Pancreas (tissue), 10 donors: Measurements from ENCODE around the gene CRADD. TPM values are rescaled to one million over a fixed set of nuclear protein-coding genes. Genes with fewer than 3 reads are reported as not detected.
"Not testable (repeated sequence)": the region's sequence is repeated elsewhere in the genome, so short reads cannot be mapped to it uniquely, and the experiment has no call there.

Experiments used
- ATAC-seq, 4 donors: fragments of 200-7000 bp; cut with Tn5 transposase; one replicate each; pipeline versions ENCODE4 v1.8.0 to v1.9.1; 2020; ENCODE audit warnings: mild to moderate bottlenecking in 4 of 4, moderate library complexity in 4 of 4
- DNase-seq, 6 donors: peaks; one replicate each; pipeline ENCODE4 v3.0.0-alpha.2; 2020
- FAIRE-seq: peaks from 2 replicates; lab custom pipeline; 2012; peaks lifted over from hg19 to GRCh38; lab: Jason Lieb, UNC
- H3K27ac ChIP-seq, 4 donors: fragments of 200-600 bp; sonication (generic); 1 replicate in 3 of 4; 2 replicates in 1 of 4; pipeline versions ENCODE4 v1.5.0 to v1.8.0; 2020
- H3K27me3 ChIP-seq, 4 donors: fragments of 200-600 bp; one replicate each; pipeline ENCODE4 v1.8.0; 2021
- H3K36me3 ChIP-seq, 3 donors: fragments of 200-600 bp; sonication (generic) in 1 of 3; one replicate each; pipeline versions ENCODE4 v1.5.0 to v1.8.0; 2020 to 2021
- H3K4me1 ChIP-seq, 3 donors: fragments of 200-600 bp; one replicate each; pipeline ENCODE4 v1.8.0; 2021
- H3K4me3 ChIP-seq, 4 donors: fragments of 200-600 bp; sonication (generic) in 2 of 4; one replicate each; pipeline versions ENCODE4 v1.5.0 to v1.8.0; 2020 to 2021
- H3K9me3 ChIP-seq, 4 donors: fragments of 200-600 bp; one replicate each; pipeline ENCODE4 v1.8.0; 2021
- CTCF ChIP-seq, 4 donors: fragments of 200-600 bp; sonication (generic) in 3 of 4; IDR thresholded peaks; one replicate each; pipeline versions ENCODE4 v1.5.0 to v1.8.0; 2021; ENCODE audit warnings: antibody characterized with exemption in 4 of 4
- WGBS, 2 donors: extraction: QIAGEN DNeasy Blood & Tissue Kit; methylation state at CpG; one replicate each; pipeline ENCODE4 v1.1.7; 2013; 5-methylcytosine and 5-hydroxymethylcytosine counted together
- intact Hi-C, 3 donors: fragments of 100-400 bp; cut with DNase I; formaldehyde crosslinking; loops; one replicate each; pipeline versions ENCODE4 v1.11.1 to v1.14.2; 2022
- polyA plus RNA-seq, 2 donors: library from polyadenylated mRNA; stranded (reverse); fragments of 200-250 nt; gene quantifications; one replicate each; pipeline ENCODE4 v1.2.3, GENCODE V29; 2013
- total RNA-seq, 6 donors: library from RNA; stranded (reverse); fragmentation: NEBNext Ultra II Directional in 4 of 6; extraction: Animal tissue kit (Norgen Biotek cat#: 25700) in 4 of 6; gene quantifications; one replicate each; pipeline versions ENCODE4 v1.2.1 to v1.2.4, GENCODE V29; 2021 to 2023
- donor health status: healthy with polysubstance abuse.
- donor health status: DM: no; HTN: no; CAD: no; lungs with moderate emphysema.
- donor health status: DM: no; HTN: no; CAD: no.
- donor health status: control.
- donor health status: control.
- donor health status: Bipolar disorder and iron deficiency.
- donor health status: DM: yes; HTN: yes; CAD: no.
- donor health status: DM: no; HTN: no; CAD: no.
- donor health status: DM: no; HTN: no; CAD: no.
- donor health status: DM: yes; HTN: yes; CAD: no.

The CRADD gene
- total and polyA plus RNA-seq, 8 donors: 5.3 to 12.3 (median 9.2) TPM

DNA sequence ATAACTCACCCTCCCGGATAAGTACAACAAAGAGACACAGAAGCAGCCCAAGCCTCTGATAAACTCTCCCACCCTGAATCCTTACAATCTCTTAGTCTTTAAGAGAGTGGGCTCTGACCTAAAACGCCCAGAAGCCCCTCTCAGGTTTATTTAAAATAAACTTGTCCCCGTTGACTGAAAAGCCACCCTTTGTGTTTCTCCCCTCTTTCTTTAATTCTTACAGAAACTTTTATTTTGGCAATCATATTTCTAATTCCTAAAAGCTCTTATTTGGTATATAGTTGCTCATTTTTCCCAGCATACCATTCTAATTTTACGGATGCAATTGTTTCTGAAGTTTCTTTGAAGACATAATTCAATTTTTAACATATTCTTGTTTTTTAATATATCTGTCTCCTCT lies 249.1 kb downstream of the CRADD start:
- H3K36me3 ChIP-seq: no peaks in the 10 kb centered on the region
- H3K4me1 ChIP-seq: no peaks in the 10 kb centered on the region
- WGBS, 2 donors: 70 to 81% methylated on average over 4 of the region's 4 CpGs
- H3K27ac ChIP-seq: no peak overlapping the region
- H3K9me3 ChIP-seq: no peaks in the 10 kb centered on the region
- intact Hi-C loops: no loop called here
- FAIRE-seq: no peak
- H3K27me3 ChIP-seq: no peaks in the 10 kb centered on the region
- H3K4me3 ChIP-seq: no peak overlapping the region
- TF ChIP-seq CTCF (IDR thresholded peaks at IDR 0.05): no peak
- DNase-seq: no peak
- ATAC-seq: no peak

DNA sequence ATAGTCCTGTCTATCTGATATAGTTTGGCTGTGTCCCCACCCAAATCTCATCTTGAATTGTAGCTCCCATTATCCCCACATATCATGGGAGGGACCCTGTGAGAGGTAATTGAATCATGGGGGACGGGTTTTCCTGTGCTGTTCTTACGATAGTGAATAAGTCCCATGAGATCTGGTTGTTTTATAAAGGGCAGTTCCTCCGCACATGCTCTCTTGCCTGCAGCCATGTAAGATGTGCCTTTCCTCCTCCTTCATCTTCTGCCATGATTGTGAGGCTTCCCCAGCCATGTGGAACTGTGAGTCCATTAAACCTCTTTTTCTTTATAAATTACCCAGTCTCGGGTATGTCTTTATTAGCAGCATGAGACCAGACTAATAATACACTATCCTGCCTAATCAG lies 251.9 kb downstream of the CRADD start:
- H3K27me3 ChIP-seq, FAIRE-seq, H3K27ac ChIP-seq, intact Hi-C loops, H3K9me3 ChIP-seq, H3K4me3 ChIP-seq, ATAC-seq, H3K36me3 ChIP-seq, DNase-seq, H3K4me1 ChIP-seq: not testable (repeated sequence)
- 82 to 84% methylated on average over 4 of the region's 4 CpGs for WGBS, 2 donors

DNA sequence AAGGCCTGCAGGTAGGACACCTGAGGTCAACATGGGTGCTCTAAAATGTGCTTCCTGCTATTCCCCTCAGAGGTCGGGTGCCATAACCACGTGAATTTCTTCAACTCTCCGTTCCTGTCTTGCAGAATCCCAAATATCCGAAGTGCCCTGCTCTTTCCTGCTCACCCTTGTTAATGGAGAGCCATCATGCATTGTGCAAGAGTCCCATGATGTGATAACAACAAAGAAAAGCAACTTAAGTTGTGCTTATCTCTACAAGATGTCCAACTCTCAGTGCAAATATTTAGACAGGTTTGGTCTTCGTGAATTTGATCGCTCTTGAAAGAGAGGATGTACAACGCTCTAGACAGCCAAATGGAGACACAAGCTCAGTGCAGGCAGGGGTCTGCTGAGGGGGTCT lies 260.6 kb downstream of the CRADD start:
- DNase-seq (no peak), ATAC-seq (no peak), FAIRE-seq (no peak)
- Histone ChIP-seq H3K9me3 (no peaks in the 10 kb centered on the region), H3K27me3 (no peaks in the 10 kb centered on the region), H3K27ac (no peak overlapping the region), H3K4me1 (no peaks in the 10 kb centered on the region), H3K36me3 (no peaks in the 10 kb centered on the region), H3K4me3 (no peak overlapping the region)
- intact Hi-C loops: no loop called here
- no peak for TF ChIP-seq CTCF (IDR thresholded peaks at IDR 0.05)
- 70 to 86% methylated on average over 7 of the region's 7 CpGs for WGBS, 2 donors

DNA sequence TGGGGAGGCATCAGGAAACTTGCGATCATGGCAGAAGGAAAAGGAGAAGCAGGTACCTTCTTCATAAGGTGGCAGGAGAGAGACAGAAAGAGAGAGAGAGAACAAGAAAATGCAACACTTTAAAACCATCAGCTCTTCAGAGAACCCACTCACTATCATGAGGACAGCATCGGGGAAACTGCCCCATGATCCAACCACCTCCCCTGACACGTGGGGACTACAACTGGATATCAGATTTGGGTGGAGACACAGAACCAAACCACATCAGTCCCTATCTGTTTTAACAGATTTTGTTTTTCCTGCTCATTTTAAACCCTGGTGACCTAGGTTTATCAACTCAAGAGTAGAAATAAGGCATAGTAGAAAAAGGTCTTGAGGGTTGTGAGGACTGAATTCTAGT lies 261.1 kb downstream of the CRADD start:
- ATAC-seq (no peak), DNase-seq (no peak), FAIRE-seq (no peak)
- no peak overlapping the region for H3K27ac ChIP-seq
- no peaks in the 10 kb centered on the region for H3K4me1 ChIP-seq
- WGBS, 2 donors: 95% methylated on average over 3 of the region's 3 CpGs
- H3K4me3 ChIP-seq: no peak overlapping the region
- H3K9me3 ChIP-seq: no peaks in the 10 kb centered on the region
- TF ChIP-seq CTCF (IDR thresholded peaks at IDR 0.05): no peak
- intact Hi-C loops: no loop called here
- no peaks in the 10 kb centered on the region for H3K36me3 ChIP-seq
- no peaks in the 10 kb centered on the region for H3K27me3 ChIP-seq

GRCh38 chr12:93938931-93939330 lies 261.8 kb downstream of the CRADD start:
- H3K36me3 ChIP-seq: no peaks in the 10 kb centered on the region
- TF ChIP-seq CTCF (IDR thresholded peaks at IDR 0.05): no peak
- H3K9me3 ChIP-seq: no peaks in the 10 kb centered on the region
- H3K27me3 ChIP-seq: no peaks in the 10 kb centered on the region
- no peak overlapping the region for H3K4me3 ChIP-seq
- no peak for DNase-seq
- intact Hi-C loops: no loop called here
- H3K4me1 ChIP-seq: no peaks in the 10 kb centered on the region
- no peak for ATAC-seq
- WGBS, 2 donors: 87 to 90% methylated on average over 2 of the region's 2 CpGs
- no peak for FAIRE-seq
- no peak overlapping the region for H3K27ac ChIP-seq
